Measurements from ENCODE around the gene SLC22A31. TPM values are rescaled to one million over a fixed set of nuclear protein-coding genes. Genes with fewer than 3 reads are reported as not detected.

The SLC22A31 gene
- polyA plus RNA-seq, 5 donors: 0.48 to 3.1 (median 1.1) TPM

- no peak for DNase-seq
Measured at GRCh38 chr16:89217138-89217387, 16.7 kb upstream of the SLC22A31 start.

GRCh38 chr16:89216315-89217137, 16.2 kb upstream of the SLC22A31 start:
- peak; percentile 56 to 69 for DNase-seq

GRCh38 chr16:89210904-89211515, 10.7 kb upstream of the SLC22A31 start:
- DNase-seq: no peak

GRCh38 chr16:89210165-89210903, 10.0 kb upstream of the SLC22A31 start:
- DNase-seq: no peak

GRCh38 chr16:89209522-89210044, 9.2 kb upstream of the SLC22A31 start:
- DNase-seq: no peak

- DNase-seq: no peak
Measured at GRCh38 chr16:89207993-89208392, 7.7 kb upstream of the SLC22A31 start.

- DNase-seq: no peak
Measured at GRCh38 chr16:89202422-89203215, 2.3 kb upstream of the SLC22A31 start.

- DNase-seq: peak; percentile 36 to 49
Measured at GRCh38 chr16:89201439-89202377, 1.4 kb upstream of the SLC22A31 start.

GRCh38 chr16:89200850-89201411, 594 bp upstream of the SLC22A31 start:
- DNase-seq: no peak

- no peak for DNase-seq
Measured at GRCh38 chr16:89199241-89200123, 855 bp downstream of the SLC22A31 start.

GRCh38 chr16:89198417-89199240, 1.7 kb downstream of the SLC22A31 start:
- DNase-seq: no peak

GRCh38 chr16:89197633-89198416, 2.5 kb downstream of the SLC22A31 start:
- no peak for DNase-seq

GRCh38 chr16:89197033-89197632, 3.2 kb downstream of the SLC22A31 start:
- no peak for DNase-seq

GRCh38 chr16:89195521-89196171, 4.7 kb downstream of the SLC22A31 start:
- DNase-seq: no peak

GRCh38 chr16:89194340-89195311, 5.7 kb downstream of the SLC22A31 start:
- no peak for DNase-seq
